Measurements from ENCODE around the gene SLC29A1. TPM values are rescaled to one million over a fixed set of nuclear protein-coding genes. Genes with fewer than 3 reads are reported as not detected.

The SLC29A1 gene
- total and polyA plus RNA-seq, 9 of the 15 experiments (the other 6 are each of a cell fraction or from before 2014, with no cell fraction given) = 18.9 to 170 (median 57.7) TPM

GRCh38 chr6:44226368-44227147 is 3.2 kb downstream of the SLC29A1 start (continued):
- TF ChIP-seq IRF9 (tag; IDR thresholded peaks at IDR 0.05) (no peak), SAP30 (IDR thresholded peaks at IDR 0.05; ENCODE audit: borderline replicate concordance, insufficient read depth, low read depth, low read length, poor library complexity, severe bottlenecking) (no peak), ZNF699 (CRISPR knock-in tag; IDR thresholded peaks at IDR 0.05; ENCODE audit: insufficient replicate concordance) (no peak), CHD2 (IDR thresholded peaks at IDR 0.05; ENCODE audit: low read depth, low read length) (no peak), NCOA2 (IDR thresholded peaks at IDR 0.05; ENCODE audit: partially characterized antibody in 2 of 2) (no peak), TAF9B (IDR thresholded peaks at IDR 0.05; ENCODE audit: partially characterized antibody) (no peak), ZNF592 (IDR thresholded peaks at IDR 0.05) (no peak), HDAC3 (IDR thresholded peaks at IDR 0.05; ENCODE audit: borderline replicate concordance, partially characterized antibody) (no peak), TRIM28 (IDR thresholded peaks at IDR 0.05) (no peak), ZNF282 (CRISPR knock-in tag; IDR thresholded peaks at IDR 0.05) (no peak), TAF15 (IDR thresholded peaks at IDR 0.05; ENCODE audit: low read depth, low read length) (no peak), MIER1 (IDR thresholded peaks at IDR 0.05; ENCODE audit: low read depth) (no peak)
